ENCODE measurements around the gene TEX36.

The TEX36 gene

DNA sequence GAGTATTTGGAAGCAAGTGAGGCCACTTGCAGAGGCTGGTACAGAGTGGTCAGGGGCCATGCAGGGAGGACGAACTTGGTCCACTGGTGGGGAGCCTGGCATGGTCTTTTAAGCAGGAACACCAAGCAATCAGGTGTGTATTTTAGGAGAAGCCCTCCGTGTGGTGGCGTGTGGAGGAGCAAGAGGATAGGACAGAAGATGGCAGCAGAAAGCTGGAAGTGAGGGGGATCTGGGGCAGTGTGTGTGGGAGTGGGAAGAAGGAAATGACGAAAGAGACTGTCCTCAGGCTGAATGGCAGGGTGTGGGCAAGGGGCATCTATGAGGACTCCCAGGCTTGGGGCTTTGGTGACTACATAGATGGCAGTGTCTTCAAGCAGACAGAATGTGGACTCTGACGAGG is 51.2 kb downstream of the TEX36 start:
- WGBS (ENCODE audit: insufficient coverage): 88% methylated on average over 5 of the region's 5 CpGs
- no peaks in the 10 kb centered on the region for H3K36me3 ChIP-seq (ENCODE audit: control insufficient read depth in 4 of 4, insufficient read depth in 4 of 4, low read length in 3 of 4)
- H3K27ac ChIP-seq (ENCODE audit: insufficient read depth in 1 of 2, low read depth in 1 of 2, low read length in 2 of 2, poor library complexity in 1 of 2, severe bottlenecking in 2 of 2): no peak overlapping the region
- ChIA-PET CTCF (no interaction called here), POLR2A (no interaction called here)
- H3K9me3 ChIP-seq (ENCODE audit: control extremely low read depth in 1 of 5, control insufficient read depth in 4 of 5, insufficient read depth in 2 of 5, low read depth in 1 of 5, low read length in 4 of 5): no peaks in the 10 kb centered on the region
- no peak overlapping the region for H3K4me3 ChIP-seq (ENCODE audit: control insufficient read depth in 1 of 7, extremely low read depth in 1 of 7, insufficient read depth in 4 of 7, low read depth in 2 of 7, low read length in 6 of 7)
- peaks cover 0 to 23% (median 7%) of the 10 kb centered on the region in 5 experiments for H3K27me3 ChIP-seq (replicated peaks in 2 of 5; ENCODE audit: control insufficient read depth in 4 of 5, insufficient read depth in 5 of 5, low read length in 4 of 5)
- H3K4me1 ChIP-seq (ENCODE audit: control extremely low read depth in 1 of 4, control insufficient read depth in 4 of 4, insufficient read depth in 4 of 4, low read length in 3 of 4): no peaks in the 10 kb centered on the region
- DNase-seq: no peak

GRCh38 chr10:125629758-125630376 is 53.1 kb downstream of the TEX36 start:
- H3K4me3 ChIP-seq (ENCODE audit: control insufficient read depth in 1 of 7, extremely low read depth in 1 of 7, insufficient read depth in 4 of 7, low read depth in 2 of 7, low read length in 6 of 7): no peak overlapping the region
- peak; percentile 22 to 48 (median 46) for DNase-seq
- H3K27me3 ChIP-seq (replicated peaks in 2 of 5; ENCODE audit: control insufficient read depth in 4 of 5, insufficient read depth in 5 of 5, low read length in 4 of 5): peaks cover 0 to 30% (median 7%) of the 10 kb centered on the region in 5 experiments
- 100% methylated on average over 1 of the region's 3 CpGs for WGBS (ENCODE audit: insufficient coverage)
- no peaks in the 10 kb centered on the region for H3K4me1 ChIP-seq (ENCODE audit: control extremely low read depth in 1 of 4, control insufficient read depth in 4 of 4, insufficient read depth in 4 of 4, low read length in 3 of 4)
- H3K27ac ChIP-seq (ENCODE audit: insufficient read depth in 1 of 2, low read depth in 1 of 2, low read length in 2 of 2, poor library complexity in 1 of 2, severe bottlenecking in 2 of 2): no peak overlapping the region
- ChIA-PET CTCF (interaction anchor here (2.8 kb wide), 1 partner anchor 10 kb away, joined by 7 read pairs; no protein-coding TSS in a partner anchor), POLR2A (no interaction called here)
- no peaks in the 10 kb centered on the region for H3K9me3 ChIP-seq (ENCODE audit: control extremely low read depth in 1 of 5, control insufficient read depth in 4 of 5, insufficient read depth in 2 of 5, low read depth in 1 of 5, low read length in 4 of 5)
- H3K36me3 ChIP-seq (ENCODE audit: control insufficient read depth in 4 of 4, insufficient read depth in 4 of 4, low read length in 3 of 4): no peaks in the 10 kb centered on the region

DNA sequence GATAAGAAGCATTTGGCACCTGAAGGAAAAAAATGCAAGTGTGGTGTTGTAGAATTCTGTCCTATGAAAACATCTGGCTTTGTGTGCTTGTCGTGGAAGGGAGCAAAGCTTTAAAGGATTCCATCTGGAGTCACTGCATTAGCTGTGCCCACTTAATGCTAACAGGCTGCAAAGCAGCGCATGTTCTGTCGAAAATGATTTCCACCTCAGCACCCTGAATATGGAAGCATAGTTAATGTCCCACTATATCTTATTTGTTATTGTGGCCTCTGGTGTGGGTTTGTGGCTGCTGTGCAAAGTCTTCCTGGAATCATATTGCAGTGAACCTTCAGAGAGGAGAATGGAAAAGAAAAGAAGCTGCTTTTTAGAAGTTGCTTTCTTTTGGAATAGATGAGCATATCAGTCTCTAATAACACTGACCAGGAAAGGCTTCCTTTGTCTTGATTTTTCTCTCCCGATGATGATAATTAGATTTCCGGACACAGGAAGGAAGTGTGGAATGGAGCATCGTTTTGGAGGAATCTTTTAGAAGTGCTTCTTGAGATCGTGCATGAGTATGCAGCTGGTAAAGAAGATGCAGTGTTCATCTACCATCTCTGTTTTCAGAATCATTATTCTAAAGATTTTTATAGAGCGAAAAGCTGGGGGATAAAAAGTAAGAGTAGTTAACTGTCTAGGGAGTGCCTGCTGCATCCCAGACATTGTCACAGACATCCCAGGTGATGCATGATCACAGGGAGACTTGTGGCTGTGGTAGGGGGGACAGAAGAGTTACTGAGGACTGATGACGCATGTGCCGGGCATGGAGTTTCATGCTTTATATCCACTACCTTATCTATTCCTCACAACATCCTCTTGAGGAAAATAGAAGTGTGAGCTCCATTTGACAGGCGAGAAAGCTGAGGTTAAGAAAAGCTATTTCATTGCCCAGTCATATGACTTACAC is 54.6 kb downstream of the TEX36 start:
- H3K4me1 ChIP-seq (ENCODE audit: control extremely low read depth in 1 of 4, control insufficient read depth in 4 of 4, insufficient read depth in 4 of 4, low read length in 3 of 4): no peaks in the 10 kb centered on the region
- POLR2A ChIA-PET: no interaction called here
- no peak overlapping the region for H3K27ac ChIP-seq (ENCODE audit: insufficient read depth in 1 of 2, low read depth in 1 of 2, low read length in 2 of 2, poor library complexity in 1 of 2, severe bottlenecking in 2 of 2)
- peaks cover 0 to 28% (median 7%) of the 10 kb centered on the region in 5 experiments for H3K27me3 ChIP-seq (replicated peaks in 2 of 5; ENCODE audit: control insufficient read depth in 4 of 5, insufficient read depth in 5 of 5, low read length in 4 of 5)
- H3K9me3 ChIP-seq (ENCODE audit: control extremely low read depth in 1 of 5, control insufficient read depth in 4 of 5, insufficient read depth in 2 of 5, low read depth in 1 of 5, low read length in 4 of 5): no peaks in the 10 kb centered on the region
- no peak overlapping the region for H3K4me3 ChIP-seq (ENCODE audit: control insufficient read depth in 1 of 7, extremely low read depth in 1 of 7, insufficient read depth in 4 of 7, low read depth in 2 of 7, low read length in 6 of 7)
- 100% methylated on average over 3 of the region's 11 CpGs for WGBS (ENCODE audit: insufficient coverage)
- DNase-seq: no peak
- no peaks in the 10 kb centered on the region for H3K36me3 ChIP-seq (ENCODE audit: control insufficient read depth in 4 of 4, insufficient read depth in 4 of 4, low read length in 3 of 4)
- CTCF ChIA-PET: interaction anchor here (2.8 kb wide), 1 partner anchor 8 kb away, joined by 7 read pairs; no protein-coding TSS in a partner anchor

DNA sequence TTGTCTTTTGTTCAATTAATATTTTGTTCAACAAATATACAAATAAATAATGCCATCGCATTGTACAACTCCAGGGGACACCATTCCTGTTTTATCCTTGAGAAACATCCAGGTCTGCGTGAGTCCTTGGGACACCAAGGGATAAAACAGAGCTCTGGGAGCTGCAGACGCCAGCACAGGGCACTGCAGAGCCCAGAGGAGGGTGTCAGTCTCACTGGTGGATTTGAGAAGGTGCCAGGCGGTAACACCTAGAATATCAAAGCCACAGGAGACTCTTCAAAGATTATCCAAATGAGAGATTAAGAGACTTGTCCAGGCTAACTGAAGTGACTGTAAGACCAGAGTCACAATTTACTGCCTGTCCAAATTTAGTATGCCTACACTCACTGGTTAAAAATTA is 55.3 kb downstream of the TEX36 start:
- ChIA-PET CTCF (no interaction called here), POLR2A (no interaction called here)
- Histone ChIP-seq H3K36me3 (ENCODE audit: control insufficient read depth in 4 of 4, insufficient read depth in 4 of 4, low read length in 3 of 4) (no peaks in the 10 kb centered on the region), H3K4me3 (ENCODE audit: control insufficient read depth in 1 of 7, extremely low read depth in 1 of 7, insufficient read depth in 4 of 7, low read depth in 2 of 7, low read length in 6 of 7) (no peak overlapping the region), H3K27me3 (replicated peaks in 2 of 5; ENCODE audit: control insufficient read depth in 4 of 5, insufficient read depth in 5 of 5, low read length in 4 of 5) (peaks cover 0 to 33% (median 7%) of the 10 kb centered on the region in 5 experiments), H3K9me3 (ENCODE audit: control extremely low read depth in 1 of 5, control insufficient read depth in 4 of 5, insufficient read depth in 2 of 5, low read depth in 1 of 5, low read length in 4 of 5) (peaks cover 0 to under 1% (median 0%) of the 10 kb centered on the region in 5 experiments), H3K27ac (ENCODE audit: insufficient read depth in 1 of 2, low read depth in 1 of 2, low read length in 2 of 2, poor library complexity in 1 of 2, severe bottlenecking in 2 of 2) (no peak overlapping the region), H3K4me1 (ENCODE audit: control extremely low read depth in 1 of 4, control insufficient read depth in 4 of 4, insufficient read depth in 4 of 4, low read length in 3 of 4) (no peaks in the 10 kb centered on the region)
- no peak for DNase-seq
- 90% methylated on average over 3 of the region's 4 CpGs for WGBS (ENCODE audit: insufficient coverage)

GRCh38 chr10:125626671-125627070 is 56.3 kb downstream of the TEX36 start:
- Histone ChIP-seq H3K27me3 (replicated peaks in 2 of 5; ENCODE audit: control insufficient read depth in 4 of 5, insufficient read depth in 5 of 5, low read length in 4 of 5) (peaks cover 0 to 27% (median 7%) of the 10 kb centered on the region in 5 experiments), H3K36me3 (ENCODE audit: control insufficient read depth in 4 of 4, insufficient read depth in 4 of 4, low read length in 3 of 4) (no peaks in the 10 kb centered on the region), H3K4me3 (ENCODE audit: control insufficient read depth in 1 of 7, extremely low read depth in 1 of 7, insufficient read depth in 4 of 7, low read depth in 2 of 7, low read length in 6 of 7) (no peak overlapping the region), H3K27ac (ENCODE audit: insufficient read depth in 1 of 2, low read depth in 1 of 2, low read length in 2 of 2, poor library complexity in 1 of 2, severe bottlenecking in 2 of 2) (no peak overlapping the region), H3K9me3 (ENCODE audit: control extremely low read depth in 1 of 5, control insufficient read depth in 4 of 5, insufficient read depth in 2 of 5, low read depth in 1 of 5, low read length in 4 of 5) (peaks cover 0 to 2% (median 0%) of the 10 kb centered on the region in 5 experiments), H3K4me1 (ENCODE audit: control extremely low read depth in 1 of 4, control insufficient read depth in 4 of 4, insufficient read depth in 4 of 4, low read length in 3 of 4) (no peaks in the 10 kb centered on the region)
- DNase-seq: no peak
- ChIA-PET CTCF (no interaction called here), POLR2A (no interaction called here)
- WGBS (ENCODE audit: insufficient coverage): 31% methylated on average over 5 of the region's 6 CpGs

- no peaks in the 10 kb centered on the region for H3K36me3 ChIP-seq (ENCODE audit: control insufficient read depth in 4 of 4, insufficient read depth in 4 of 4, low read length in 3 of 4)
- H3K27me3 ChIP-seq (replicated peaks in 2 of 5; ENCODE audit: control insufficient read depth in 4 of 5, insufficient read depth in 5 of 5, low read length in 4 of 5): peaks cover 0 to 26% (median 7%) of the 10 kb centered on the region in 5 experiments
- H3K4me3 ChIP-seq (ENCODE audit: control insufficient read depth in 1 of 7, extremely low read depth in 1 of 7, insufficient read depth in 4 of 7, low read depth in 2 of 7, low read length in 6 of 7): no peak overlapping the region
- POLR2A ChIA-PET: no interaction called here
- no peak for DNase-seq
- H3K9me3 ChIP-seq (ENCODE audit: control extremely low read depth in 1 of 5, control insufficient read depth in 4 of 5, insufficient read depth in 2 of 5, low read depth in 1 of 5, low read length in 4 of 5): peaks cover 0 to 5% (median 0%) of the 10 kb centered on the region in 5 experiments
- WGBS (ENCODE audit: insufficient coverage): 91% methylated on average over 12 of the region's 12 CpGs
- no peak overlapping the region for H3K27ac ChIP-seq (ENCODE audit: insufficient read depth in 1 of 2, low read depth in 1 of 2, low read length in 2 of 2, poor library complexity in 1 of 2, severe bottlenecking in 2 of 2)
- CTCF ChIA-PET: no interaction called here
- H3K4me1 ChIP-seq (ENCODE audit: control extremely low read depth in 1 of 4, control insufficient read depth in 4 of 4, insufficient read depth in 4 of 4, low read length in 3 of 4): no peaks in the 10 kb centered on the region
Observed at GRCh38 chr10:125625586-125625985, 57.4 kb downstream of the TEX36 start.

GRCh38 chr10:125624800-125625199 is 58.2 kb downstream of the TEX36 start:
- Histone ChIP-seq H3K4me1 (ENCODE audit: control extremely low read depth in 1 of 4, control insufficient read depth in 4 of 4, insufficient read depth in 4 of 4, low read length in 3 of 4) (no peaks in the 10 kb centered on the region), H3K9me3 (ENCODE audit: control extremely low read depth in 1 of 5, control insufficient read depth in 4 of 5, insufficient read depth in 2 of 5, low read depth in 1 of 5, low read length in 4 of 5) (peaks cover 0 to 5% (median 0%) of the 10 kb centered on the region in 5 experiments), H3K27me3 (replicated peaks in 2 of 5; ENCODE audit: control insufficient read depth in 4 of 5, insufficient read depth in 5 of 5, low read length in 4 of 5) (peaks cover 0 to 26% (median 7%) of the 10 kb centered on the region in 5 experiments), H3K27ac (ENCODE audit: insufficient read depth in 1 of 2, low read depth in 1 of 2, low read length in 2 of 2, poor library complexity in 1 of 2, severe bottlenecking in 2 of 2) (no peak overlapping the region), H3K4me3 (ENCODE audit: control insufficient read depth in 1 of 7, extremely low read depth in 1 of 7, insufficient read depth in 4 of 7, low read depth in 2 of 7, low read length in 6 of 7) (no peak overlapping the region), H3K36me3 (ENCODE audit: control insufficient read depth in 4 of 4, insufficient read depth in 4 of 4, low read length in 3 of 4) (no peaks in the 10 kb centered on the region)
- DNase-seq: no peak
- CTCF ChIA-PET: no interaction called here
- POLR2A ChIA-PET: no interaction called here
- 96% methylated on average over 4 of the region's 7 CpGs for WGBS (ENCODE audit: insufficient coverage)

All from common myeloid progenitor, CD34-positive (primary cell).